GM18511 (cell line): Measurements from ENCODE around the gene DGKQ.

Experiments
- ATAC-seq: cut with Tn5 transposase; IDR thresholded peaks from one replicate; pipeline ENCODE4 v1.9.1; 2021; ENCODE audit warnings: mild to moderate bottlenecking, moderate library complexity; ENCODE audit not compliant: unreplicated experiment

Gene DGKQ

DNA sequence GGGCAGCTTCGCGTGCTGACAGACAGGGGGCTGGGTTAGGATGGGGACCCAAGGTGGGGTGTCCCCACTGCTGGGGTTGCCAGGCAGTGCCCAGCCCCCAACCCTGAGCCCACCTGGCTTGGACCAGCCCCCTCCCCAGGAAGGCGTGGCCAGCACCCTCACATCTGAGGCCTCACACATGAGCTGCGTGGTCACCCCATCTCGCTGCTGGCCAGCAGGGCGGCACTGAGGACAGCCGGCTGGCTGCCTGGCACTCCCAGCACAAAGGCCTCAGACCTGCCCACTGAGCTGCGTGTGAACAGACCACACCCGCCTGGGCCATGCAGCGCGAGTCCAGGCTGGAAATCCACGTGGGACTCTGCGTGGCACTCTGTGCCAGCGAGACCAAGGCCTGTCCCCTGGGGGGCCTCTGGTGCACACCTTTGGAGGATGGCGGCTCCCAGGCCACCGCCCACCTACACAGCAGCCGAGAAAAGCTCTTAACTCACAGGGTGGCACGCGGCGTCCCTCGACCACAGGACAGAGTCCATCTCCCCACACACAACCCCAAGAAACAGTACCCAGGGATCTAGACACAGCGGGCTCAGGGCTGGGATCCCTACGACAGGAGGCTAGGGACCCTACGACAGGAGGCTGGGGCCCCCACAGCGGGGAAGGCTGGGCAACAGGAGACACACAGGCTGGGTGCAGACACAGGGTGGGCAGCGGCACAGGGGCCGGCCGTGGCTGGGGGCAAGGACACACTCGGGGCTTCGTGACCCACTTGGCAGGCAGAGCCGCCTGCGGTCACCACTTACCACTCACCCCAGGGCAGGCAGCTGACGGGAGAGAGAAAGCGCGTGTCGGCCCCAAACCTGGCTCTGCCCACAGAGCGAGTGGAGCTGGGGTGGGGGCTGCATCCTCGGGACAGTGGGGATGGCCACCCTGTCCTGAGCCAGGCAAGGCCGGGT is 9.8 kb downstream of the DGKQ start:
- no peak for ATAC-seq

- ATAC-seq = no peak
Measured at GRCh38 chr4:962231-963208, 10.8 kb downstream of the DGKQ start.

DNA sequence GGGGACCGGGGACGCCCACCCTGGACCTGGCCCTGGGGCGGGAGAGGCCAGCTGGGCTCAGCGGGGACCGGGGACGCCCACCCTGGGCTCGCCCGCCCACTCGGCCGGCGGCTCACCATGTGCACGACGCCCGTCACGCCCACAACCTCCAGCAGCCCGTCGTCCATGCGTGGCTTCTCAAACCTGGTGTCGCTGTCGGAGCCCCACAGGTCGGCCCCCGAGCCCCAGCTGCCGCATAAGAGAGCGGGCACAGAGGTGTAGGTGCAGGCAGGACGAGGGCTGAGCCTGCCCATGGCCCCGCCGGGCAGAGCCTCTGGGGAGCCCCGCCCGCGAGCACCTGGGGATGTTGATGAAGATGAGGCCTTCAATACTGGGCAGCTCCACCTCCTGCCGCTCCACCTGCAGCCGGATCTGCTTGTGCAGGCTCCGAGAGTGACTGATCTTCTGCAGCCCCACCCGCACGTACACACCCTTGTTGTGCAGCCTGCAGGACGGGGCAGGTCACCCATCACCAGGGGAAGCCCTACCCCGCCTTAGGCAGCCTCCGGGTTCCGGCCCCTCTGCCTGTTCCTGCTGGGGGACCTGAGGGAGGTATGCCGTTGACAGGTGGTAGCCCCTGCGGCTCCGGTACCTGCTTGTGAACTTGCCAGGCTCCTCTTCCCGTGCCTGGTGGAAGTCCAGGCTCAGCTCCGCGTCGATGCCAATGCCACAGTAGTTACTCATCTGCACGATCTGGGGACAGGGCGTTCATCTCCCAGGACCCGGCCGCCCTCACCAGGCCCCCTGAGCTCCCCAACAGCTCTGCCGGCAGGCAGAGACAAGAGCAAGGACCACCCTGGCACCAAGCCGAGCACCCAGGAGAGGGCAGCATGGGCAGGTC is 11.8 kb downstream of the DGKQ start:
- ATAC-seq = no peak

DNA sequence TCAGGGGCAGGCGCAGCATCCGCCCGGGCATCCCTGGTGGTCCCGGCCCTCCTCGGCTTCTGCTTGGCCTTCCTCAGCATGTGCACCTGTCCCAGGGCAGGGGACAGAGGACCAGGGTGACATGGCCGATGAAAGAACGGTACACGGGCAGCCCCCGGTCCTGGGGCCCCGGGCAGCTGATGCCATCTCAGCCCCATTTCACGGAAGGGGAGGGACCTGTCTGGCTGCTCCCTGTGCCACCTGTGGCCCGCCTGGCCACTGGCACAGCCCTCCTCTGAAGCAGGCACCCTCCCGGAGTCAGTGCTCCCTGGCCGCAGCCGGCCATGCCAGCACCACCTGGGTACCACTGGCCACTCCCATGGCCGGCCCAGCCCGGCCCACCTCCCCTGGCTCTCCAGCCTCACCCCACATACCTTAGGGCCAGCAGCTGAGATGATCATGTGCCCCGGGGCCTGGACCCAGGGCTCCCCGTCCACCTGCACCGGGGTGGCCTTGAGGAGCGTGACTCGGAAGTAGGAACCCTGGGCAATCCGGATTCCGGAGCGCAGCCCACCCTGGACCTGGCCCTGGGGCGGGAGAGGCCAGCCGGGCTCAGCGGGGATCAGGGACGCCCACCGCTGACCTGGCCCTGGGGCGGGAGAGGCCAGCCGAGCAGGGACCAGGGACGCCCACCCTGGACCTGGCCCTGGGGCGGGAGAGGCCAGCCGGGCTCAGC is 12.6 kb downstream of the DGKQ start:
- no peak for ATAC-seq

DNA sequence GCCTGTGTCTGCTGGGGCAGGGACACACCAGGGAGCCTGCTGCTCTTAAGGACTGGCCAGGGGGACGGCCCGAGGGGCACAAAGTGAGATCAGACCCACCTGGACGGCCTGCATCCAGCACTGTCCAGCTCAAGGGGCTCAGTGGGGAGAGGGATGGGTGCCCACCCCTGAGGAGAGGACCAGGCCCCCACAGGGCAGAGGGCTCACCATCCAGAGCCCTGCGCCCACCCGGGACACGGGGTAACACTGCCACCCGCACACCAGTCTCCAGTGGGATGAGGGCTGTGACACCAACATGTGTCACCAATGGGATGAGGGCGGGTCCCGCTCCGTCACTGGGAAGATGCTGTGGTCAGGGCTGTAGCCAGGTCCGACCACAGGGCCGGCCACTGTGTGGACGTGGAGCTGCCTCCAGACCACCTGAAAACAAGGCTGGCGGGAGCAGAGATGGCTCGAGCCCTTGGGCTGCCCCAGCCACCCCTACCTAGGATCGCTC is 13.2 kb downstream of the DGKQ start:
- no peak for ATAC-seq

GRCh38 chr4:959338-960139 is 13.8 kb downstream of the DGKQ start:
- ATAC-seq = no peak

GRCh38 chr4:958696-959337 is 14.6 kb downstream of the DGKQ start:
- ATAC-seq = no peak

DNA sequence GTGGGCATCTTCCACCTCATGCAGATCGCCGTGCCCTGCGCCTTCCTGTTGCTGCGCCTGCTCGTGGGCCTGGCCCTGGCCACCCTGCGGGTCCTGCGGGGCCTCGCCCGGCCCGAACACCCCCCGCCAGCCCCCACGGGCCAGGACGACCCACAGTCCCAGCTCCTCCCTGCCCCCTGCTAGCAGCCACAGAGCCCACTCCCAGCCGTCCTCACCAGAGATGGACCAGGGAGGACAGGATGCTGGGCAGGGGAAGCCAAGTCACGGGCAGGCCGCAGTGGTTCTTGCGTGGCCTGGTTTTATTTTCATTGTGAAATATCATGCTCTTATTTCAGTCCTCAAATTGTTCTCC is 15.1 kb downstream of the DGKQ start:
- ATAC-seq = no peak

DNA sequence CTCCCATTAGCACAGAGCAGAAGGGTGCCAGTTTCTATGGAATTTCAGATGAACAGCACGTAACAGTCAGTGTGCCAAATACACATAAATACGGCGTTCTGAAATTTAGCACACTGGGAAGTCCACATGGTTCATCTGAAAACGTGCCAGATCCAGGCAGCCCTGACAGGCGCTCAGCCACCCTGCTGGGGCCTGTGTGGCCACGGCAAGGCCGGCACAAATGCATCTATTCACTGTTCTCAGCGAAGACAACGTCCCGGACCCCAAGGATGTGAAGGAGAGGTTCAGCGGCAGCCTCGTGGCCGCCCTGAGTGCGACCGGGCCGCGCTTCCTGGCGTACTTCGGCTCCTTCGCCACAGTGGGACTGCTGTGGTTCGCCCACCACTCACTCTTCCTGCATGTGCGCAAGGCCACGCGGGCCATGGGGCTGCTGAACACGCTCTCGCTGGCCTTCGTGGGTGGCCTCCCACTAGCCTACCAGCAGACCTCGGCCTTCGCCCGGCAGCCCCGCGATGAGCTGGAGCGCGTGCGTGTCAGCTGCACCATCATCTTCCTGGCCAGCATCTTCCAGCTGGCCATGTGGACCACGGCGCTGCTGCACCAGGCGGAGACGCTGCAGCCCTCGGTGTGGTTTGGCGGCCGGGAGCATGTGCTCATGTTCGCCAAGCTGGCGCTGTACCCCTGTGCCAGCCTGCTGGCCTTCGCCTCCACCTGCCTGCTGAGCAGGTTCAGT is 15.6 kb downstream of the DGKQ start:
- ATAC-seq = no peak

GRCh38 chr4:957231-957580 is 16.2 kb downstream of the DGKQ start:
- no peak for ATAC-seq

- no peak for ATAC-seq
Measured at GRCh38 chr4:956531-957230, 16.7 kb downstream of the DGKQ start.

DNA sequence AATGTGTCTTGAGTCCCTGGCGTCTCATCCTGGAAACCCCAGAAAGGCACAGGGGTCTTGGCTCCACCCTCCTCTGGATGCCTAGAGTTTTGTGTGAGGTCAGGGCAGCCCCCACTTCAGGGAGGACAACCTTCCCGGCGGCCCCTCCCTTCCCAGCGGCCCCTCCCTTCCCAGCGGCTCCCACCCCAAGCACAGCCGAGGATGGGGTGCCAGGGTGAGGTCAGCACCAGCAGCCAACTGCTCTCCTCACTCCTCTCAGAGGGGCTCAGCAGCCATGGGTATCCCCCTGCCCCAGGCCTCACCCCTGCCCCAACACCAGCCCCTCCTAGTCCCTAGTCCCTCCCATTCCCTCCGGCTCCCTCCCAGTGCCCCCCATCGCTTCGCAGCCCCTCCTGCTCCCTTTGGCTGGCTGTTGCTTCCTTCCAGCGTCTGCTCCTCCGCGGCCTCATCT is 17.4 kb downstream of the DGKQ start:
- no peak for ATAC-seq

GRCh38 chr4:955161-955921 is 18.0 kb downstream of the DGKQ start:
- no peak for ATAC-seq

- no peak for ATAC-seq
Measured at GRCh38 chr4:954211-955020, 19.0 kb downstream of the DGKQ start.

DNA sequence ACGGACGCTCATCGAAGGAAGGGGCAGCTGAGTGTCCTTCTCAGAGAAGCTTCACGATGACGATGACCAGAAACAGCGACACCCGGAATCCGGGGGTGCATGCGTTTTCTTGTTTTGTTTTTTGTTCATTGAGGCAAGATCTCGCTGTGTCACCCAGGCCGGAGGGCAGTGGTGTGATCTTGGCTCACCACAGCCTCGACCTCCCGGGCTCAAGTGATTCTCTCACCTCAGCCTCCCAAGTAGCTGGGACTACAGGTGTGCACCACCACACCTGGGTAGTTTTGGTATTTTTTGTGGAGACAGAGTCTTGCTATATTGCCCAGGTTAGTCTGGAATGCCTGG is 19.8 kb downstream of the DGKQ start:
- ATAC-seq = no peak
